ENCODE measurements around the gene PPM1H. TPM values are rescaled to one million over a fixed set of nuclear protein-coding genes. Genes with fewer than 3 reads are reported as not detected.

The PPM1H gene
- total and polyA plus RNA-seq, 10 of the 15 experiments (the other 5 are each of a cell fraction or from before 2014, with no cell fraction given): 0.11 to 0.83 (median 0.49) TPM

DNA sequence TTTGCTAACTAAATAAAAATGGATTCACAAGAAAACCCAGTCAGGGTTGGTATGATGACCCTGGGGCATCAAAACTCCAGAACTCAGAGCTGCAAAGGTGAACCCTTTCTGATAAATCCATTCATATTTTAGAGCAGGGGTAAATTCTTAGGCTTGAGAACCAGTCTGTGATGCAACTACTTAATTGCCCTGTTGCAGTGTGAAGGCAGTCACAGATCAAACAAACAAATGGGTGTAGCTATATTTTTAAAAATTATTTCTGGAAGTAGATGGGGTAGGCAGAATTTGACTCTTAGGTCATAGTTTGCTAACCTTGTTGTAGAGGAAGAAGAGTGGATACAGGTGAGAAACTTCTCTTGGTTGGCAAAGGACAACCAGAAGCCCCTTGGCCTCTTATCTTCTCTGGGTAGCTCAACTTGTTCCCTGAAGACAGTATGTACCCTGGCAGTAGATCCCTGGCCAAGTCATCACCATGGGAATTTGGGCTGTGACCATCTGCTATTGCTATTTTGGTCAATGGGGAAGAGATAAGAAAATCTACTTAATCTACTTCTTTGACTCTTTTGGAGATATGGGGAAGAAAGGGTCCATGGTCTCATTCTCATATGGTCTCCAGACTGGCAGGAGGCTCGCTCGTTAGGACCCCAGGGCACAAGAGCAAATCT, 216.1 kb downstream of the PPM1H start (continued):
- no peak for TF ChIP-seq ZNF24 (IDR thresholded peaks at IDR 0.05)
- TF ChIP-seq SREBF1 (IDR thresholded peaks at IDR 0.05; ENCODE audit: low read length): no peak
- no peak for TF ChIP-seq NR2F1 (conservative IDR thresholded peaks at IDR 0.05)
- no peak for TF ChIP-seq CREB1 (IDR thresholded peaks at IDR 0.05; ENCODE audit: low read depth)
- TF ChIP-seq SMAD1 (IDR thresholded peaks at IDR 0.05; ENCODE audit: low read depth, partially characterized antibody): no peak
- no peak for TF ChIP-seq NRF1 (conservative IDR thresholded peaks at IDR 0.05; ENCODE audit: low read depth, low read length)

DNA sequence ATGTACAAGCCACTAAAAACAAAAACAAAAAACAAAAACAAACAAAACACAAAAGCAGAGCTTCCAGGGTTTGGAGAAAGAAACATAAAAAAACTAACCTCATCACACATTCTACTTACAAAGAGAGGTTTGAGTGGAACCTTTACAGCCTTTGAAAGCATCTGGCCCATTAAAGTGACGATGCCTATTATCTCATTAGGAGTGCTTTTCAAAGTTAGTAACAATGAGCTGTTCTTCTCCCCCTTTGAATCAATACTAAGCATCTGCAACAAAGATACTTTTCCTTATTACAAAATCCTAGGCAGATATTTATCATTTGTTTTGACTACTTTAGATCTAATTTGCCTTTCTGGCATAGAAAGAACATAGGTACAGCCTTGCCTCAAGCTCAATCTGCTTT, 217.3 kb downstream of the PPM1H start:
- Histone ChIP-seq H3K27me3 (replicated peaks in 1 of 2; ENCODE audit: control insufficient read depth in 2 of 2, insufficient read depth in 2 of 2, low read length in 1 of 2) (no peaks in the 10 kb centered on the region), H3K27ac (ENCODE audit: control insufficient read depth, insufficient read depth) (no peak overlapping the region), H3K36me3 (ENCODE audit: control insufficient read depth in 2 of 2, insufficient read depth in 2 of 2, low read length in 1 of 2) (no peaks in the 10 kb centered on the region), H3K79me2 (ENCODE audit: control insufficient read depth, insufficient read depth, low read length) (no peaks in the 10 kb centered on the region), H3K4me2 (ENCODE audit: control insufficient read depth, insufficient read depth) (no peak overlapping the region), H3K9me3 (replicated peaks; ENCODE audit: control insufficient read depth, insufficient read depth, low read length) (no peaks in the 10 kb centered on the region), H2AFZ (ENCODE audit: control insufficient read depth, low read depth, low read length) (no peak overlapping the region), H3K4me1 (ENCODE audit: control insufficient read depth, insufficient read depth, low read length) (no peaks in the 10 kb centered on the region), H3K9ac (ENCODE audit: control insufficient read depth, insufficient read depth, low read length) (no peak overlapping the region), H4K20me1 (ENCODE audit: control insufficient read depth, insufficient read depth) (no peaks in the 10 kb centered on the region), H3K4me3 (no peak overlapping the region)
- ChIA-PET CTCF (interaction anchor here (0.8 to 0.9 kb wide), 2 partner anchors 12 to 22 kb away, joined by 3 read pairs; no protein-coding TSS in a partner anchor), RAD21 (ENCODE audit: unreplicated experiment) (no interaction called here), POLR2A (no interaction called here), SMC1A (ENCODE audit: uncharacterized antibody, unreplicated experiment) (interaction anchor here (1.4 kb wide), 1 partner anchor 13 kb away, joined by 3 read pairs; no protein-coding TSS in a partner anchor)
- no TSS peak for BruUV-seq (replicated peaks)
- WGBS (ENCODE audit: insufficient coverage, insufficient replicate concordance, low lambda C conversion rate, missing lambda C conversion rate): 50% methylated on average over 1 of the region's 1 CpG
- ATAC-seq (no peak), FAIRE-seq (no peak), DNase-seq (ENCODE audit: low read depth, low spot score) (no peak)
- intact Hi-C loops (cut with micrococcal nuclease; ENCODE audit: unreplicated experiment) (no loop called here), in situ Hi-C loops (cut with MboI) (no loop called here)
- no peak for TF ChIP-seq IRF4 (IDR thresholded peaks at IDR 0.05; ENCODE audit: low read depth, low read length)
- TF ChIP-seq, protein P1, sequence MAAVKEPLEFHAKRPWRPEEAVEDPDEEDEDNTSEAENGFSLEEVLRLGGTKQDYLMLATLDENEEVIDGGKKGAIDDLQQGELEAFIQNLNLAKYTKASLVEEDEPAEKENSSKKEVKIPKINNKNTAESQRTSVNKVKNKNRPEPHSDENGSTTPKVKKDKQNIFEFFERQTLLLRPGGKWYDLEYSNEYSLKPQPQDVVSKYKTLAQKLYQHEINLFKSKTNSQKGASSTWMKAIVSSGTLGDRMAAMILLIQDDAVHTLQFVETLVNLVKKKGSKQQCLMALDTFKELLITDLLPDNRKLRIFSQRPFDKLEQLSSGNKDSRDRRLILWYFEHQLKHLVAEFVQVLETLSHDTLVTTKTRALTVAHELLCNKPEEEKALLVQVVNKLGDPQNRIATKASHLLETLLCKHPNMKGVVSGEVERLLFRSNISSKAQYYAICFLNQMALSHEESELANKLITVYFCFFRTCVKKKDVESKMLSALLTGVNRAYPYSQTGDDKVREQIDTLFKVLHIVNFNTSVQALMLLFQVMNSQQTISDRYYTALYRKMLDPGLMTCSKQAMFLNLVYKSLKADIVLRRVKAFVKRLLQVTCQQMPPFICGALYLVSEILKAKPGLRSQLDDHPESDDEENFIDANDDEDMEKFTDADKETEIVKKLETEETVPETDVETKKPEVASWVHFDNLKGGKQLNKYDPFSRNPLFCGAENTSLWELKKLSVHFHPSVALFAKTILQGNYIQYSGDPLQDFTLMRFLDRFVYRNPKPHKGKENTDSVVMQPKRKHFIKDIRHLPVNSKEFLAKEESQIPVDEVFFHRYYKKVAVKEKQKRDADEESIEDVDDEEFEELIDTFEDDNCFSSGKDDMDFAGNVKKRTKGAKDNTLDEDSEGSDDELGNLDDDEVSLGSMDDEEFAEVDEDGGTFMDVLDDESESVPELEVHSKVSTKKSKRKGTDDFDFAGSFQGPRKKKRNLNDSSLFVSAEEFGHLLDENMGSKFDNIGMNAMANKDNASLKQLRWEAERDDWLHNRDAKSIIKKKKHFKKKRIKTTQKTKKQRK (IDR thresholded peaks at IDR 0.05; ENCODE audit: low read depth, low read length): no peak
- TF ChIP-seq, protein P2, sequence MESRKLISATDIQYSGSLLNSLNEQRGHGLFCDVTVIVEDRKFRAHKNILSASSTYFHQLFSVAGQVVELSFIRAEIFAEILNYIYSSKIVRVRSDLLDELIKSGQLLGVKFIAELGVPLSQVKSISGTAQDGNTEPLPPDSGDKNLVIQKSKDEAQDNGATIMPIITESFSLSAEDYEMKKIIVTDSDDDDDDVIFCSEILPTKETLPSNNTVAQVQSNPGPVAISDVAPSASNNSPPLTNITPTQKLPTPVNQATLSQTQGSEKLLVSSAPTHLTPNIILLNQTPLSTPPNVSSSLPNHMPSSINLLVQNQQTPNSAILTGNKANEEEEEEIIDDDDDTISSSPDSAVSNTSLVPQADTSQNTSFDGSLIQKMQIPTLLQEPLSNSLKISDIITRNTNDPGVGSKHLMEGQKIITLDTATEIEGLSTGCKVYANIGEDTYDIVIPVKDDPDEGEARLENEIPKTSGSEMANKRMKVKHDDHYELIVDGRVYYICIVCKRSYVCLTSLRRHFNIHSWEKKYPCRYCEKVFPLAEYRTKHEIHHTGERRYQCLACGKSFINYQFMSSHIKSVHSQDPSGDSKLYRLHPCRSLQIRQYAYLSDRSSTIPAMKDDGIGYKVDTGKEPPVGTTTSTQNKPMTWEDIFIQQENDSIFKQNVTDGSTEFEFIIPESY (IDR thresholded peaks at IDR 0.05): no peak
- TF ChIP-seq EED (IDR thresholded peaks at IDR 0.05; ENCODE audit: low read depth): no peak
- TF ChIP-seq CHD4 (IDR thresholded peaks at IDR 0.05): no peak
- TF ChIP-seq, protein P3, sequence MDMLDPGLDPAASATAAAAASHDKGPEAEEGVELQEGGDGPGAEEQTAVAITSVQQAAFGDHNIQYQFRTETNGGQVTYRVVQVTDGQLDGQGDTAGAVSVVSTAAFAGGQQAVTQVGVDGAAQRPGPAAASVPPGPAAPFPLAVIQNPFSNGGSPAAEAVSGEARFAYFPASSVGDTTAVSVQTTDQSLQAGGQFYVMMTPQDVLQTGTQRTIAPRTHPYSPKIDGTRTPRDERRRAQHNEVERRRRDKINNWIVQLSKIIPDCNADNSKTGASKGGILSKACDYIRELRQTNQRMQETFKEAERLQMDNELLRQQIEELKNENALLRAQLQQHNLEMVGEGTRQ (IDR thresholded peaks at IDR 0.05; ENCODE audit: borderline replicate concordance, low read depth, low read length): no peak
- no peak for TF ChIP-seq SMC3 (IDR thresholded peaks at IDR 0.05; ENCODE audit: borderline replicate concordance, low read length)
- TF ChIP-seq, protein P4, sequence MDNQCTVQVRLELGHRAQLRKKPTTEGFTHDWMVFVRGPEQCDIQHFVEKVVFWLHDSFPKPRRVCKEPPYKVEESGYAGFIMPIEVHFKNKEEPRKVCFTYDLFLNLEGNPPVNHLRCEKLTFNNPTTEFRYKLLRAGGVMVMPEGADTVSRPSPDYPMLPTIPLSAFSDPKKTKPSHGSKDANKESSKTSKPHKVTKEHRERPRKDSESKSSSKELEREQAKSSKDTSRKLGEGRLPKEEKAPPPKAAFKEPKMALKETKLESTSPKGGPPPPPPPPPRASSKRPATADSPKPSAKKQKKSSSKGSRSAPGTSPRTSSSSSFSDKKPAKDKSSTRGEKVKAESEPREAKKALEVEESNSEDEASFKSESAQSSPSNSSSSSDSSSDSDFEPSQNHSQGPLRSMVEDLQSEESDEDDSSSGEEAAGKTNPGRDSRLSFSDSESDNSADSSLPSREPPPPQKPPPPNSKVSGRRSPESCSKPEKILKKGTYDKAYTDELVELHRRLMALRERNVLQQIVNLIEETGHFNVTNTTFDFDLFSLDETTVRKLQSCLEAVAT (IDR thresholded peaks at IDR 0.05): no peak
- TF ChIP-seq TCF3 (IDR thresholded peaks at IDR 0.05; ENCODE audit: borderline replicate concordance, insufficient read depth, low read depth, low read length): no peak
- TF ChIP-seq STAT3 (IDR thresholded peaks at IDR 0.05; ENCODE audit: low read depth, low read length): no peak
- no peak for TF ChIP-seq TCF7 (IDR thresholded peaks at IDR 0.05; ENCODE audit: borderline replicate concordance)

Measured in GM12878 (cell line).